Astrocyte of the hippocampus (primary cell): ENCODE data around the gene SAMD4A.

Experiments used
- DNase-seq: peaks from one replicate; pipeline ENCODE4 v3.0.0; 2011; ENCODE audit warnings: low read depth, low spot score

Gene SAMD4A

GRCh38 chr14:54683882-54684794 is 117.2 kb downstream of the SAMD4A start:
- DNase-seq = peak; percentile 64

GRCh38 chr14:54685286-54685845 is 118.4 kb downstream of the SAMD4A start:
- DNase-seq = peak; percentile 67

DNA sequence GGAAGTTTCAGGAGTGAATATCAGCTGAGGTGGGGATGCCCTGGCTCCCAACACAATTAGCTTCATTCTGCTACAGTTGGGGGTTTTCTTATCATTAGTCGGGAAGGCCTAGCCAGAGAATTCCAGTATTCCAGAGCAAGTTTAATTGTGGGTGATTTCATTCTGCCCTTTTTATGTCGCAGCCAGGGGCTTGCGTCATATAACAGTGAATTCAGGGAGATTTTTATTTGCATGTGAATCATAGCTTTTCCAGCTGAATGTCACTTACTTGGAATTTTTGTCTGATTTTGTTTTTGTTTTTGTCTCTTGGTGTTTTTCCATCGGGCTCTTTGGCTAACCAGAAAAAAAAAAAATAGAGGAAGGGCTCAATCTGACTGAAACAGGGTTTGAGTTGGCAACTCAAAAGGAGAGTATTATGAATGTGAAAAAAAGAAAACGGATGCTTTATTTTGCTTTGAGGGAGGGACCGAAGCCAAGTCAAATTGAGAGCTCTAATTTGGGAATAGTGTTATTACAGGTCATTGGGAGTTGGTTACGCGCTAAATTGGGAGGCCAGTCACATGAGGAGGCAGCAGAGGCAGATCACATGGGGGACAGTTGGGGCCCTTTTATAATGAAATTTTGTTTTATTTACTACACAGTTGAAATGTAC is 119.4 kb downstream of the SAMD4A start:
- DNase-seq = peak; percentile 95

- DNase-seq = peak; percentile 66
Observed at GRCh38 chr14:54686871-54687749, 120.2 kb downstream of the SAMD4A start.

- DNase-seq = no peak
Observed at GRCh38 chr14:54687750-54688119, 120.8 kb downstream of the SAMD4A start.

GRCh38 chr14:54688229-54688628 is 121.3 kb downstream of the SAMD4A start:
- no peak for DNase-seq

- no peak for DNase-seq
Observed at GRCh38 chr14:54689928-54690327, 123.0 kb downstream of the SAMD4A start.

- no peak for DNase-seq
Observed at GRCh38 chr14:54690887-54691286, 124.0 kb downstream of the SAMD4A start.

DNA sequence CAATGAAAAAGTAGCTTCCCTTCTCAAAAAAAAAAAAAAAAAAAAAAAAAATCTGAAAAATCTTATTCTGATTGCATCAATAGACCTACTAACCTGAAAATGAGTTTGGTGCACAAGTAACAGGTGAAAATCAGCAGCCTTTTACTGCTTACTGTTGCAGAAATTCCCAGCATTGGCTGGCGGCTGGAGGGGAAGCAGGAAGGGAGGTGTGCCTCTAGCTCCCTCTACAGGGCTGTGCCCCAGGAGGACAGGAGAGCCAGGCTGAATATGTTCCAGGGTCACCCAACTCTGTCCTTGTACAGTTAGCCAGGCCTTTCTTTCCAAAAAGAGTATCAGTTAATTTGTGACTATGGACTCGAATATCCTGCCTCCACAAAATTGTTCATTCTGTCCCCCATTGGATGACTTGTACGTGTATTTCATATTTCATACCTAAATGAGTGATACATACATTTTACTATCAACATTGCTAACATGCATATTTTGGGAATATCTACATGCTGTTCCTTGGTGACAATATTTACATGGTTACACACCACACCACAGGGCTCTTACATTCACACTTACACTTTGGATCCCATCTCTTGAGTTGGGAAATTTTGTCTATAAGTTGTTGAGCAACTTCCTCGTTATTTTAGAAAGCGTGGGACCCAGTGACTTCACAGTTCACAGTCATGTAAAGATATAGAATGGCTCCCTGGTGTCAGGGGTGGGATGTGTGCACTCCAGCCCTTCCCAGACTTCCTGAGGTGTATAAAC is 124.8 kb downstream of the SAMD4A start:
- DNase-seq = peak; percentile 87

DNA sequence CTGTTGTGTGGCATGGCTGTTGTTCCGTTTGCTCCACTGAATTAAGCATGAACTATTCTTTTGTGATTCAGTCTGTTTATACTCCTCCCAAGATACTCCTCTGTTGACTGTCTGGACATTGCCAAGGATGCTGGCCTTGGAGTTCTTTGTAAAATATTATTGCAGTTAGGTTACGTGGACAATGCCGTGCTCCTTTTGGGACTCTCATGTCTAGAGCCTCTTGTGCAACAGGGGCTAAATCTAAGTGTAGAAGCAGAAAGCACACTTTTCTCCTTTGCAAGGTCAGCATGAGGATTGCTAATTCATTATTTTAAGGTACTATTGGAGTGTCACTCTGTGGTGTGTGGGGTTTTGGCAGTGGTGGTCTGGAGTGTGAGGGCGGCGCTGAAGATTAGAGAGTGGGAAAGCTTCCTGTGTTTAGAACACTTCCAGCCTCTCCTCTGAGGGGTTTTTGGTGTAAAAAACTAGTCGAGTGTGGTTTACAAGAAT is 125.4 kb downstream of the SAMD4A start:
- peak; percentile 62 for DNase-seq

DNA sequence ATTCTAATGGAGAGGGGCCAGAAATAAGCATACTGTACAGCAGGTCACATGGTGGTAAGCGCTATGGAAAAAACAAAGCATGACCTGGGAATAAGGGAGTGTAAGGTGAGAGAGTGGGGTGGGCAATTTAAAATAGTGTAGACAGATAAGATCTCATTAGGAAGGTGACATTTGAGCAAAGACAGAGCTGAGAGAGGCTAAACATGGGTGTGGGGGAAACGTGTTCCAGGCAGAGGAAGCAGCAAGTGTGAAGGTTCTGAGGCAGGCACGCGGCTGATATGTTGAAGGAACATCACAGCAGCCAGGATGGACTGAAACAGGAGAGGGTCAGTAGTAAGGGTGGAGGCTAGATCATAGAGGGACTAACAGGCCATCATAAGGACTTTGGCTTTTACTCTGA is 126.8 kb downstream of the SAMD4A start:
- DNase-seq = no peak

DNA sequence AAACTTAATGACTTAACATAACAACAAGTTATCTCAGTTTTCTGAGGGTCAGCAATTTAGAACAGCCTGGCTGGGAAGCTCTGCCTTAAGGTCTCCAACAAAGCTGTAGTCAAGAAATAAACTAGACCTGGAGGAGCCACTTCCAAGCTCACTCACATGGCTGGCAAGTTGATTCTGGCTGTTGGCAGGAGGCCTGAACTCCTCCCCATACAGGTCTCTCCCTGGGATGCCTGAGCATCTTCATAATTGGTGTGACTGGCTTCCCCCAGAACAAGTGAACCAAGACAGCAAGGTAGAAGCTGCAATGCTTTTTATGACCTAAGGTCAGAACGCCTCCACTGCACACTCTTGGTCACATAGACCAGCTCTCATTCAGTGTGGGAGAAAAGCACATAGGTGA is 128.3 kb downstream of the SAMD4A start:
- no peak for DNase-seq

DNA sequence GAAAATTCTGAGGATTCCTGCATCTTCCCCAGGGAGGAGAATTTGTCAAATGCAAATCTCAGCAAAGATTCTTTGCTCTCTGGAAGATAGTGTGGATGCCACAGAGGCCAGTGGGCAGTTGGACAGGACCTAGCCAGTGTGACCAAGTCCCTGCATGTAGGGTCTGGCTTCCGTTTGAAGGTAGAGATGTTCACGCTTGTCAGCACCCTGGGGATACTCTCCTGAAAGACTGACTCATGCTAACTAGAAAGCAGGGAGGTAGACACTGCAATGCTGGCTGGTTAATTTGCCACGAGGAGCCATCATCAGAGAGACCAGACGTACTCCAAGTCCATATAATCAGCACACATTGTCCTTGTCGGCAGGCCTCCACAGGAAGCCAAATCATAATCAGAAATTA is 130.1 kb downstream of the SAMD4A start:
- DNase-seq = no peak

DNA sequence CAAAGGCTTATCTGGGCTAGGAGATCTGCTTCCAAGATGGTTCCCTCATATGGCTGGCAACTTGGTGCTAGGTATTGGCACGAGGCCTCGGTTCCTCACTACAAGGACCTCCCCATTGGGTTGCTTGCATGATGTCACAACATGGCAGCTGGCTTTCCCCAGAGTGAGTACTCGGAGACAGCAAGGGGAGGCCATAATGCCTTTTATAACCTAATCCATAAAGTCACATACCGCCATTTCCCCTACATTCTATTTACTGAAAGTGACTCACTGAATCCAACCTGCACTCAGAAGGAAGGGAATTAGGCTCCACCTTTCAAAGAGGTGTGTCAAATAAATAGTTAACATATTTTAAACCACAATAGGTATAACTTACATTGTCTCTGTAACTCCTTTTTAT is 130.9 kb downstream of the SAMD4A start:
- no peak for DNase-seq

DNA sequence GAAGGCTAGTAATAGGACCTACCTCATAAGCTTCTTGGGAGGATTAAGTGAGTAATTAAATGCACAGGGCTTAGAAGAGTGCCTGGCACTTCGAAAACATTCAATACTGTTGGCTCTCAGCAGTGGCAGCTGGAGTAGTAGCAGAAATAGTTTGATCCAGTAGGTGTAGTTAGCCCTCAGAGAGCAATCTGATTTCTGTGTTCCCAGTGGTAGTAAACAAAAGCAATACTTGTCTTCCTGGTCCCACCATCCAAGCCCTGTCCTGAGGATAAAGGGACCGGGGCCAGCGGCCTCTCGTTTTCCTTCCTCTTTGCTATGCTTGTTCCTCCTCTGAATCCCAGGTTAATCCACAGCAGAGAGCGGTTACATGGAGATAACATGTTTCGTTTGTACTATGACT is 131.6 kb downstream of the SAMD4A start:
- DNase-seq = no peak

GRCh38 chr14:54698966-54699530 is 132.1 kb downstream of the SAMD4A start:
- DNase-seq = peak; percentile 69

DNA sequence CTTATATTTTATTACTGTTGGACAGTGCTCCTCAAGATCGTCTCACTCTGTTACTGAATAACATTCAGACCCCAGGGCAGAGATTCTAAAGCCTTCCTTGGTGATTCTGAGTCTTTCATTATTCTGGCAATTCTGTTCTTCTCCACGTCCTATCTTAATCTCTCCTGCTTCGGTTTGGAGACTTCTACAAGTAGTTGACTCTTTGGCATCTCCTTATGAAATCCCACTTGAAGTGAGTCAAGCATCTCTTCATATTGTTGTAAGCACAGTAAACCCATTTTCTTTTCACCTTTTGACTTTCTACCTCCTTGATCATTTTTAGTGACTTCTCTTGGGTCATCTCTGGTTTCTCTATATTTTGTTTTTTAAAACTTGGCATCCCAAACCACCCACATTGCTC is 132.8 kb downstream of the SAMD4A start:
- DNase-seq = no peak

GRCh38 chr14:54700717-54701116 is 133.8 kb downstream of the SAMD4A start:
- no peak for DNase-seq

- no peak for DNase-seq
Observed at GRCh38 chr14:54702014-54702491, 135.1 kb downstream of the SAMD4A start.

DNA sequence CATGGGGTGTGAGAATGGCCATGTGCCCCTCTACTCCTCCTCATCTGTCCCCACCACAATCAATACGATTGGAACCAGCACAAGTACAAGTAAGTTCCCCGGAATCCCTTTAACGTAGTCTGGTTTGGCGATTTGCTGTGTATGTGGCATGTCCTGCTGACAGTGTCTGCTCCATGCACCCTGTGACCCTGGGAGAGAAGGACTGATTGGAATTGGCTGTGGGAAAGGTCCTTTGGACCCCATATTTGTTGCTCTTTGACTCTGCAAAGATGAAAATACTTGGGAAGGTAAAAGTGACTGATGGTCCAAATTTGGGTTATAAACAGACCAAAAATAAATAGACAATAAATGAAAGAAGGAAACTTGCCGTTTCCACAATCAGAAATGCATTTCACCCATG is 135.6 kb downstream of the SAMD4A start:
- DNase-seq = no peak
